ENCODE results near the gene STAMBP. TPM values are rescaled to one million over a fixed set of nuclear protein-coding genes. Genes with fewer than 3 reads are reported as not detected.

The STAMBP gene
- total and polyA plus RNA-seq, 9 of the 15 experiments (the other 6 are each of a cell fraction or from before 2014, with no cell fraction given), result 36.9 to 75.2 (median 48.8) TPM

GRCh38 chr2:73877071-73877802 is 48.5 kb downstream of the STAMBP start:
- ATAC-seq (peak; percentile 63), DNase-seq (ENCODE audit: extremely low read depth in 1 of 4, low spot score in 3 of 4) (no peak), FAIRE-seq (no peak)
- CTCF ChIA-PET (ENCODE audit: low intra/inter-chr PET ratio), result no interaction called here
- Histone ChIP-seq H2AFZ (ENCODE audit: low read depth, low read length) (peak overlapping the region; percentile 65), H3K9me1 (ENCODE audit: control insufficient read depth, insufficient read depth, low read length) (no peaks in the 10 kb centered on the region), H3K36me3 (ENCODE audit: control insufficient read depth, insufficient read depth, low read length) (no peaks in the 10 kb centered on the region; the same call in 2 of the 3 replicates), H3K9ac (ENCODE audit: insufficient read depth in 1 of 2, low read depth in 2 of 2, low read length in 2 of 2) (no peak overlapping the region), H3K27ac (ENCODE audit: extremely low read depth, low read depth, low read length) (no peak overlapping the region), H4K20me1 (replicated peaks; ENCODE audit: control insufficient read depth, insufficient read depth, low read length) (no peaks in the 10 kb centered on the region), H3K27me3 (ENCODE audit: control insufficient read depth in 2 of 2, insufficient read depth in 2 of 2, low read length in 2 of 2) (no peaks in the 10 kb centered on the region; a peak in 1 of 5 replicates), H3K9me3 (replicated peaks; ENCODE audit: control insufficient read depth, insufficient read depth, low read depth, low read length) (no peaks in the 10 kb centered on the region), H3K4me1 (replicated peaks in 1 of 2; ENCODE audit: control insufficient read depth in 2 of 2, insufficient read depth in 2 of 2, low read length in 2 of 2) (no peaks in the 10 kb centered on the region; a peak in 2 of 5 replicates), H3K4me3 (no peak overlapping the region), H3K4me2 (ENCODE audit: insufficient read depth, low read length) (peak overlapping the region; percentile 53; the same call in 1 of the 2 replicates), H3K79me2 (ENCODE audit: control insufficient read depth, insufficient read depth, low read length) (no peaks in the 10 kb centered on the region)
- in situ Hi-C loops (cut with MboI) (no loop called here), intact Hi-C loops (cut with micrococcal nuclease) (no loop called here)
- BruUV-seq (replicated peaks), result no TSS peak
- 6% methylated on average over 9 of the region's 9 CpGs for WGBS (ENCODE audit: insufficient coverage, low coverage, missing lambda C conversion rate)
- POLR2A ChIA-PET, result no interaction called here
- TF ChIP-seq STAT5B (CRISPR knock-in tag; IDR thresholded peaks at IDR 0.05), result no peak
- no peak for TF ChIP-seq MEF2D (tag; conservative IDR thresholded peaks at IDR 0.05; ENCODE audit: low read depth)
- no peak for TF ChIP-seq CEBPG (CRISPR knock-in tag; IDR thresholded peaks at IDR 0.05)
- TF ChIP-seq CEBPG (tag; conservative IDR thresholded peaks at IDR 0.05 in 1 of 2, IDR thresholded peaks at IDR 0.05 in 1 of 2), result peak; percentile 11 to 60; a peak in 1 of 4 replicates
- no peak for TF ChIP-seq ZBTB5 (IDR thresholded peaks at IDR 0.05)
- TF ChIP-seq MTA2 (IDR thresholded peaks at IDR 0.05; ENCODE audit: low read depth), result no peak
- TF ChIP-seq IRF9 (tag; IDR thresholded peaks at IDR 0.05), result no peak
- peak; percentile 59 for TF ChIP-seq L3MBTL2 (IDR thresholded peaks at IDR 0.05)
- TF ChIP-seq DNMT1 (IDR thresholded peaks at IDR 0.05), result no peak
- TF ChIP-seq SMAD1 (IDR thresholded peaks at IDR 0.05; ENCODE audit: low read depth, low read length, partially characterized antibody), result no peak
- no peak for TF ChIP-seq GTF2F1 (IDR thresholded peaks at IDR 0.05; ENCODE audit: low read depth, low read length)
- peak; percentile 24; the same call in 1 of the 2 replicates for TF ChIP-seq ATF3 (IDR thresholded peaks at IDR 0.05)
- no peak for TF ChIP-seq ATF3 (CRISPR knock-in tag; conservative IDR thresholded peaks at IDR 0.05)
- TF ChIP-seq FOXJ2 (tag; IDR thresholded peaks at IDR 0.05), result no peak
- no peak for TF ChIP-seq CLOCK (CRISPR knock-in tag; IDR thresholded peaks at IDR 0.05; ENCODE audit: borderline replicate concordance)
- TF ChIP-seq SREBF1 (IDR thresholded peaks at IDR 0.05; ENCODE audit: borderline replicate concordance, low read depth, low read length), result no peak
